Measurements from ENCODE around the gene SELL. TPM values are rescaled to one million over a fixed set of nuclear protein-coding genes. Genes with fewer than 3 reads are reported as not detected.
"Not testable (repeated sequence)": the region's sequence is repeated elsewhere in the genome, so short reads cannot be mapped to it uniquely, and the experiment has no call there.

The SELL gene
- total RNA-seq, 4 donors from 2014 or later: 2.1 to 8.2 TPM; not detected in 2

- Histone ChIP-seq H3K27ac (no peak overlapping the region), H3K9me3 (no peaks in the 10 kb centered on the region), H3K4me3 (no peak overlapping the region), H3K36me3 (no peaks in the 10 kb centered on the region), H3K4me1 (no peaks in the 10 kb centered on the region), H3K27me3 (no peaks in the 10 kb centered on the region)
- TF ChIP-seq POLR2AphosphoS5 (IDR thresholded peaks at IDR 0.05) (no peak), EP300 (IDR thresholded peaks at IDR 0.05) (no peak), POLR2A (IDR thresholded peaks at IDR 0.05) (no peak)
- TF ChIP-seq, protein P1, sequence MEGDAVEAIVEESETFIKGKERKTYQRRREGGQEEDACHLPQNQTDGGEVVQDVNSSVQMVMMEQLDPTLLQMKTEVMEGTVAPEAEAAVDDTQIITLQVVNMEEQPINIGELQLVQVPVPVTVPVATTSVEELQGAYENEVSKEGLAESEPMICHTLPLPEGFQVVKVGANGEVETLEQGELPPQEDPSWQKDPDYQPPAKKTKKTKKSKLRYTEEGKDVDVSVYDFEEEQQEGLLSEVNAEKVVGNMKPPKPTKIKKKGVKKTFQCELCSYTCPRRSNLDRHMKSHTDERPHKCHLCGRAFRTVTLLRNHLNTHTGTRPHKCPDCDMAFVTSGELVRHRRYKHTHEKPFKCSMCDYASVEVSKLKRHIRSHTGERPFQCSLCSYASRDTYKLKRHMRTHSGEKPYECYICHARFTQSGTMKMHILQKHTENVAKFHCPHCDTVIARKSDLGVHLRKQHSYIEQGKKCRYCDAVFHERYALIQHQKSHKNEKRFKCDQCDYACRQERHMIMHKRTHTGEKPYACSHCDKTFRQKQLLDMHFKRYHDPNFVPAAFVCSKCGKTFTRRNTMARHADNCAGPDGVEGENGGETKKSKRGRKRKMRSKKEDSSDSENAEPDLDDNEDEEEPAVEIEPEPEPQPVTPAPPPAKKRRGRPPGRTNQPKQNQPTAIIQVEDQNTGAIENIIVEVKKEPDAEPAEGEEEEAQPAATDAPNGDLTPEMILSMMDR (IDR thresholded peaks at IDR 0.05): no peak
- 56 to 62% methylated on average over 2 to 5 of the region's 5 CpGs for WGBS, 2 donors (ENCODE audit: low coverage in 1 of 2)
- no peak for ATAC-seq
Measured at GRCh38 chr1:169694304-169695075, 16.9 kb downstream of the SELL start.

DNA sequence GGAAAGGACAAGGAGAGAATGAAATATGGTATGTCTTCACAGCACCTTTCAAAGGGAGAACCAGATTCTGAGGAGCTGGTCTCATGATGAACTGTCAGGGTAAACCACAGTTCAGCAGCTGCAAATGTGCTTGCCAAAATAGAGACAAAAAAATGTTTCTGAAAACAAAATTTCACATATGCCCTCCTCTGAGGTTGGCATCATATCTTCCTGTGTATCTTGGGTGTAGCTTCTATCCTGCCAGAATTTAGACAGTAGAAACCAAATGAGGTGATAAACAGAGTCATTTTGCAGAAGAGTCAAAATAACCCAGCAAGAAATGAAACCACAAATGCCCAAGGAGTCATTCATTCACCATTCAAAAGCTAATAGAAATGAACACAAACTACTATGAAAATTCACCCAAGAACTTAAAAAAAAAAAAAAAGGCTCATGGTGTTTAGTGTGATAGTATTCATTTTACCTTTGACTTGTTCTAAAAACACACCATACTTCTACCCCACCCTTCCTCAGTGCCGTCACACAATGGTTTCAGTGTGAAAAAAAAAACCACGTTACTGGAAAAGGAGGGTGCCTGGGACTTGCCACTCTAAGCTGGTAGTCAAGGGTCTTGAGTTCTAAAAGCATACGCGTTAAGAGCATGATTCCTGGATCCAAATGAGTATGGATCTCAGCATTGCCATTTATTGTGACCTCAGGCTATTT lies 18.5 kb downstream of the SELL start:
- H3K27ac ChIP-seq: no peak overlapping the region
- H3K27me3 ChIP-seq: no peaks in the 10 kb centered on the region
- no peaks in the 10 kb centered on the region for H3K36me3 ChIP-seq
- WGBS, 2 donors (ENCODE audit: low coverage in 1 of 2): 72 to 89% methylated on average over 4 of the region's 4 CpGs
- TF ChIP-seq POLR2AphosphoS5 (IDR thresholded peaks at IDR 0.05) (no peak), POLR2A (IDR thresholded peaks at IDR 0.05) (no peak), EP300 (IDR thresholded peaks at IDR 0.05) (no peak)
- TF ChIP-seq, protein P1 (IDR thresholded peaks at IDR 0.05): no peak
- ATAC-seq: no peak
- no peak overlapping the region for H3K4me3 ChIP-seq
- no peaks in the 10 kb centered on the region for H3K4me1 ChIP-seq
- H3K9me3 ChIP-seq: no peaks in the 10 kb centered on the region

GRCh38 chr1:169690489-169690888 lies 20.9 kb downstream of the SELL start:
- Histone ChIP-seq H3K36me3 (no peaks in the 10 kb centered on the region), H3K4me3 (no peak overlapping the region), H3K4me1 (no peaks in the 10 kb centered on the region), H3K27me3 (no peaks in the 10 kb centered on the region), H3K27ac (no peak overlapping the region), H3K9me3 (no peaks in the 10 kb centered on the region)
- no peak for TF ChIP-seq EP300 (IDR thresholded peaks at IDR 0.05)
- no peak for TF ChIP-seq POLR2AphosphoS5 (IDR thresholded peaks at IDR 0.05)
- TF ChIP-seq, protein P1 (IDR thresholded peaks at IDR 0.05): no peak
- TF ChIP-seq POLR2A (IDR thresholded peaks at IDR 0.05): no peak
- no peak for ATAC-seq

DNA sequence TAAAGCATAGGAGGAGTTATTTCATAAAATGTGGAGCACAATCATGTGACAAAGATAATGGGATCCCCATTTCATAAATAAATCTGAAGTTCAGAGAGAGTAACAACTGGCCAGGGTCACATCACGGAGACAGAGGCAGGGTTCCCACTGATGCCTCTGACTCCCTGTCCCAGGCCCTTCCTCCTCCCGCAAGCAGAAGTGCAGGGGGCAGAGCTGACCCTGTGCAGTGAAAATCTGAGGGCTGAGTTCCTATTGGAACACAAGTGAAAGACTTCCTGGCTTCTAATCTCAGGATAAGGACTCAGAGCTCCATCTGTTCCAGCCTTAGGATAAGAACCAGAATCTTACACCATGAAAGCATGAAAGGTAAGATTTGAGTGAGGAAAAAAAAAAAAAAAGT lies 22.0 kb downstream of the SELL start:
- Histone ChIP-seq H3K4me3 (no peak overlapping the region), H3K36me3 (no peaks in the 10 kb centered on the region), H3K27me3 (no peaks in the 10 kb centered on the region), H3K9me3 (no peaks in the 10 kb centered on the region), H3K4me1 (no peaks in the 10 kb centered on the region), H3K27ac (no peak overlapping the region)
- ATAC-seq: no peak
- TF ChIP-seq EP300 (IDR thresholded peaks at IDR 0.05) (no peak), POLR2AphosphoS5 (IDR thresholded peaks at IDR 0.05) (no peak), POLR2A (IDR thresholded peaks at IDR 0.05) (no peak)
- TF ChIP-seq, protein P1 (IDR thresholded peaks at IDR 0.05): no peak
- WGBS, 2 donors (ENCODE audit: low coverage in 1 of 2): no CpG with 5 or more reads among the region's 2 CpGs

DNA sequence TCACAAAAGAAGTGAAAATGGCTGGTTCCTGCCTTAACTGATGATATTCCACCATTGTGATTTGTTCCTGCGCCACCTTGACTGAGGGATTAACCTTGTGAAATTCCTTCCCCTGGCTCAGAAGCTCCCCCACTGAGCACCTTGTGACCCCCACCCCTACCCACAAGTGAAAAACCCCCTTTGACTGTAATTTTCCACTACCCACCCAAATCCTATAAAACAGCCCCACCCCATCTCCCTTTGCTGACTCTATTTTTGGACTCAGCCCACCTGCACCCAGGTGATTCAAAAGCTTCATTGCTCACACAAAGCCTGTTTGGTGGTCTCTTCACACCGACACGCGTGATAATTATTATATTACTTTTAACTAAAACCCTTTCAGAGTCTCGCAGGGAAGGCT lies 23.0 kb downstream of the SELL start:
- 89 to 92% methylated on average over 4 to 5 of the region's 5 CpGs for WGBS, 2 donors (ENCODE audit: low coverage in 1 of 2)
- H3K27me3 ChIP-seq, H3K27ac ChIP-seq, ATAC-seq, H3K4me1 ChIP-seq, H3K36me3 ChIP-seq, H3K4me3 ChIP-seq, H3K9me3 ChIP-seq: not testable (repeated sequence)
